A549 (cell line): ENCODE measurements around the gene SF3B3. TPM values are rescaled to one million over a fixed set of nuclear protein-coding genes. Genes with fewer than 3 reads are reported as not detected.

ENCODE experiments used
- ATAC-seq, 2 experiments: fragments of 200-7000 bp in 1 of 2; fragments of >200 bp in 1 of 2; cut with Nextera tagmentation in 1 of 2; cut with Tn5 transposase in 1 of 2; 3 replicates each; pipeline versions ENCODE4 v1.8.0 to v1.9.1; 2018 to 2020; ENCODE audit warnings: mild to moderate bottlenecking in 1 of 2, moderate library complexity in 1 of 2
- CTCF ChIA-PET: fragments of 300-600 bp; sonication (Branson Sonifier 250); formaldehyde crosslinking; extraction: SDS; loops from one replicate; lab custom pipeline; 2021; ENCODE audit warnings: antibody characterized with exemption, inconsistent platforms; lab: Yijun Ruan, JAX
- POLR2A ChIA-PET: fragments of 350-600 bp; formaldehyde crosslinking; extraction: SDS; loops from one replicate; lab custom pipeline; 2021; ENCODE audit warnings: antibody characterized with exemption, inconsistent platforms; lab: Yijun Ruan, JAX
- DNase-seq, 2 experiments: peaks; one replicate each; pipeline versions ENCODE4 v3.0.0 to v3.0.0-alpha.2; 2011 to 2016; ENCODE audit warnings: low read depth in 1 of 2, low spot score in 1 of 2
- FAIRE-seq: peaks from 2 replicates; lab custom pipeline; 2011; peaks lifted over from hg19 to GRCh38; lab: Jason Lieb, UNC
- H3K27ac ChIP-seq, 2 experiments: fragments of >200 bp; sonication (Bioruptor Twin); formaldehyde crosslinking; 3 replicates each; pipeline ENCODE4 v1.5.1; 2016 to 2017
- H3K4me1 ChIP-seq: fragments of >200 bp; sonication (Bioruptor Twin); formaldehyde crosslinking; 3 replicates; pipeline ENCODE4 v1.6.1; 2016
- H3K4me2 ChIP-seq: fragments of >200 bp; sonication (Bioruptor Twin); formaldehyde crosslinking; 3 replicates; pipeline ENCODE4 v1.6.1; 2016
- H3K4me3 ChIP-seq: fragments of >200 bp; sonication (Bioruptor Twin); formaldehyde crosslinking; 3 replicates; pipeline ENCODE4 v1.5.1; 2016
- H3K9me3 ChIP-seq: fragments of >200 bp; sonication (Bioruptor Twin); formaldehyde crosslinking; 3 replicates; pipeline ENCODE4 v1.6.1; 2016
- CBX2 ChIP-seq: fragments of 200-600 bp; sonication (generic); IDR thresholded peaks from 2 replicates; pipeline ENCODE4 v1.6.1; 2016; ENCODE audit warnings: low read depth, mild to moderate bottlenecking, borderline replicate concordance
- CBX8 ChIP-seq: fragments of 200-600 bp; sonication (generic); IDR thresholded peaks from 2 replicates; pipeline ENCODE4 v1.6.1; 2016
- CEBPB ChIP-seq, 2 experiments: fragments of >200 bp in 1 of 2; sonication (Bioruptor Twin) in 1 of 2; formaldehyde crosslinking in 1 of 2; IDR thresholded peaks; 2 replicates each; pipeline ENCODE4 v1.6.1; 2012 to 2016
- CHD4 ChIP-seq: fragments of 200-600 bp; sonication (generic); IDR thresholded peaks from 2 replicates; pipeline ENCODE4 v1.6.1; 2016; ENCODE audit warnings: antibody characterized with exemption, mild to moderate bottlenecking, borderline replicate concordance
- E2F6 ChIP-seq: IDR thresholded peaks from 2 replicates; pipeline ENCODE4 v1.6.1; 2012; ENCODE audit warnings: low read depth, borderline replicate concordance
- EHMT2 ChIP-seq: fragments of 200-600 bp; sonication (generic); IDR thresholded peaks from 2 replicates; pipeline ENCODE4 v1.6.1; 2016; ENCODE audit warnings: antibody characterized with exemption, low read depth, mild to moderate bottlenecking, moderate library complexity
- ELK1 ChIP-seq: fragments of 150-350 bp; IDR thresholded peaks from 2 replicates; pipeline ENCODE4 v1.6.1; 2014; ENCODE audit warnings: low read depth, mild to moderate bottlenecking, low read length
- EP300 ChIP-seq, 2 experiments: fragments of >200 bp; sonication (Bioruptor Twin); formaldehyde crosslinking; IDR thresholded peaks; 2 replicates in 1 of 2; 3 replicates in 1 of 2; pipeline ENCODE4 v1.6.1; 2016 to 2017
- FOSL2 ChIP-seq, 2 experiments: fragments of 450-650 bp in 1 of 2; fragments of >200 bp in 1 of 2; sonication (Bioruptor Twin) in 1 of 2; formaldehyde crosslinking; IDR thresholded peaks; 2 replicates each; pipeline versions ENCODE4 v1.5.0 to v1.6.1; 2016 to 2020; ENCODE audit warnings: mild to moderate bottlenecking in 1 of 2, moderate library complexity in 1 of 2
- HES2 ChIP-seq: fragments of >200 bp; sonication (Bioruptor Twin); formaldehyde crosslinking; IDR thresholded peaks from 2 replicates; pipeline ENCODE4 v1.6.1; 2016
- HEYL ChIP-seq: fragments of 250-450 bp; sonication (Bioruptor Pico); IDR thresholded peaks from 2 replicates; pipeline ENCODE4 v1.8.0; 2021; ENCODE audit warnings: mild to moderate bottlenecking, moderate library complexity
- HOXA7 ChIP-seq: fragments of 250-450 bp; sonication (Bioruptor Pico); IDR thresholded peaks from 2 replicates; pipeline ENCODE4 v1.5.0; 2020; ENCODE audit warnings: mild to moderate bottlenecking, moderate library complexity
- HOXB5 ChIP-seq: fragments of 250-450 bp; sonication (Bioruptor Pico); IDR thresholded peaks from 2 replicates; pipeline ENCODE4 v1.5.0; 2020; ENCODE audit warnings: mild to moderate bottlenecking, moderate library complexity
- KDM5A ChIP-seq: fragments of 200-600 bp; sonication (generic); IDR thresholded peaks from 2 replicates; pipeline ENCODE4 v1.6.1; 2016; ENCODE audit warnings: antibody characterized with exemption, mild to moderate bottlenecking
- MYC ChIP-seq: IDR thresholded peaks from 2 replicates; pipeline ENCODE4 v1.6.1; 2012; ENCODE audit warnings: mild to moderate bottlenecking, inconsistent platforms, low read length, improper control_type of control experiment, borderline replicate concordance
- NFE2L2 ChIP-seq: fragments of 150-350 bp; conservative IDR thresholded peaks from 2 replicates; pipeline ENCODE4 v1.6.1; 2014; ENCODE audit warnings: low read length
- NR3C1 ChIP-seq: fragments of >200 bp; sonication (Bioruptor Twin); formaldehyde crosslinking; IDR thresholded peaks from 3 replicates; pipeline ENCODE4 v1.6.1; 2017
- POLR2A ChIP-seq: IDR thresholded peaks from 2 replicates; pipeline ENCODE4 v1.6.1; 2012; ENCODE audit warnings: mild to moderate bottlenecking, low read length
- POLR2AphosphoS2 ChIP-seq: conservative IDR thresholded peaks from 2 replicates; pipeline ENCODE4 v1.6.1; 2012; ENCODE audit warnings: low read length, improper control_type of control experiment, inconsistent platforms
- RAD21 ChIP-seq, 2 experiments: fragments of >200 bp in 1 of 2; sonication (Bioruptor Twin) in 1 of 2; formaldehyde crosslinking in 1 of 2; IDR thresholded peaks in 1 of 2; conservative IDR thresholded peaks in 1 of 2; 2 replicates in 1 of 2; 3 replicates in 1 of 2; pipeline ENCODE4 v1.6.1; 2012 to 2018; ENCODE audit warnings: inconsistent platforms in 1 of 2
- RARB ChIP-seq: fragments of 250-450 bp; sonication (Bioruptor Pico); IDR thresholded peaks from 2 replicates; pipeline ENCODE4 v1.8.0; 2021; ENCODE audit warnings: mild to moderate bottlenecking, moderate library complexity
- SMC3 ChIP-seq: fragments of >200 bp; sonication (Bioruptor Twin); formaldehyde crosslinking; IDR thresholded peaks from 3 replicates; pipeline ENCODE4 v1.6.1; 2018; ENCODE audit warnings: inconsistent platforms
- SREBF2 ChIP-seq: fragments of 450-650 bp; IDR thresholded peaks from 2 replicates; pipeline ENCODE4 v1.6.1; 2014; ENCODE audit warnings: mild to moderate bottlenecking, moderate library complexity
- TFCP2L1 ChIP-seq: fragments of 250-450 bp; sonication (Bioruptor Pico); IDR thresholded peaks from 2 replicates; pipeline ENCODE4 v1.5.0; 2021; ENCODE audit warnings: mild to moderate bottlenecking
- ZC3H11A ChIP-seq: fragments of 450-650 bp; IDR thresholded peaks from 2 replicates; pipeline ENCODE4 v1.6.1; 2014; ENCODE audit warnings: antibody characterized with exemption, mild to moderate bottlenecking
- ZFP36 ChIP-seq: fragments of 450-650 bp; IDR thresholded peaks from 2 replicates; pipeline ENCODE4 v1.6.1; 2014; ENCODE audit warnings: borderline replicate concordance; ENCODE audit not compliant: partially characterized antibody
- ZSCAN20 ChIP-seq: fragments of 250-450 bp; sonication (Bioruptor Pico); IDR thresholded peaks from 2 replicates; pipeline ENCODE4 v1.8.0; 2022; ENCODE audit warnings: mild to moderate bottlenecking, moderate library complexity
- WGBS: methylation state at CpG from one replicate; pipeline ENCODE4 v1.1.6; 2017; ENCODE audit errors: missing lambda C conversion rate; 5-methylcytosine and 5-hydroxymethylcytosine counted together
- polyA plus RNA-seq, 4 experiments: library from polyadenylated mRNA; depleted of rRNA in 3 of 4; stranded (reverse); fragments of >200 nt; fragmentation: RNase III in 1 of 4; extraction: RNeasy Plus Mini Kit Qiagen cat#74134 plus additional on column Dnase treatment in 1 of 4; gene quantifications; 2 replicates in 3 of 4; 3 replicates in 1 of 4; pipeline ENCODE4 v1.2.3, GENCODE V29; 2011 to 2017
- TF ChIP-seq, protein P1 (sequence below): IDR thresholded peaks from 2 replicates; pipeline ENCODE4 v1.6.1; 2012

The SF3B3 gene
- polyA plus RNA-seq, 2 of the 4 experiments (the other 2 are of a cell fraction), result 111 to 155 TPM

GRCh38 chr16:70573451-70574121, 50.0 kb downstream of the SF3B3 start:
- 93% methylated on average over 5 of the region's 5 CpGs for WGBS
- H3K4me3 ChIP-seq, result no peak overlapping the region
- H3K27ac ChIP-seq, result no peak overlapping the region
- FAIRE-seq, result no peak
- POLR2A ChIA-PET, result interaction anchor here (0.7 kb wide), 1 partner anchor 35 kb away, joined by 3 read pairs; no protein-coding TSS in a partner anchor
- no peak overlapping the region for H3K4me2 ChIP-seq
- no peak for ATAC-seq
- CTCF ChIA-PET, result interaction anchor here (1.1 to 1.9 kb wide), 5 partner anchors 13 to 195 kb away, joined by 3 to 7 read pairs (median 5); no protein-coding TSS in a partner anchor
- DNase-seq, result no peak
- H3K9me3 ChIP-seq, result no peaks in the 10 kb centered on the region
- TF ChIP-seq POLR2A, result no peak
- TF ChIP-seq CEBPB (IDR thresholded peaks at IDR 0.05), result 0 out of 4 replicates have a peak, but pooled peaks of 1 of the 2 experiments have one; percentile 18
- H3K4me1 ChIP-seq, result peaks cover 12% of the 10 kb centered on the region; the same call in 1 of the 3 replicates

DNA sequence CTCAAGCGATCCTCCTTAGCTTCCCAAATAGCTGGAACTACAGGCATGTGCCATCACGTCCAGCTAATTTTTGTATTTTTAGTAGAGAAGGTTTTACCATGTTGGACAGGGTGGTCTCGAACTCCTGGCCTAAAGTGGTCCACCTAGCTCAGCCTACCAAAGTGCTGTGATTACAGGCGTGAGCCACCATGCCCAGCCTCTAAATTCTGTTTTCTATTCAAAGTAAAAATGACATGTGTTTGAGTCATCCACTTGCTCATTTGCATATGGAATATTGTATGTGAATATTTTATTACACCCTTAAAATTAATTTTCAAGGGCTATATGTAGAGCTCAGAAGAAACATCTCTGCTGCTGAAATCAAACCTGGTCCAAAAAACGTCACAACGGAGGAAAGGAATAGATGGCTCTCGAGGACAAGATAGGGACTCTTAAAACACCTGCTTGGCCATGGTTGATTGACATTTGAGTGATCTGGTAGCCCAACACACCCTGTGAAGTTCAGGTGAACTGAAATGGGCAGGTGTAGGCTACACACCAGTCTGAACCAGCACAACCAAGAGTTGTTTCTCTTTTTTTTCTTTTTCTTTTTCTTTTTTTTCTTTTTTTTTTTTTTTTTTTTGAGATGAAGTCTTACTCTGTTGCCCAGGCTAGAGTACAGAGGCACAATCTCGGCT, 51.1 kb downstream of the SF3B3 start:
- ChIA-PET CTCF (interaction anchor here (1.2 to 1.9 kb wide), 2 partner anchors 17 to 23 kb away, joined by 5 to 7 read pairs; no protein-coding TSS in a partner anchor), POLR2A (interaction anchor here (0.7 kb wide), 1 partner anchor 34 kb away, joined by 3 read pairs; no protein-coding TSS in a partner anchor)
- WGBS, result 93% methylated on average over 8 of the region's 8 CpGs
- H3K4me3 ChIP-seq, result no peak overlapping the region
- H3K4me2 ChIP-seq, result no peak overlapping the region
- peaks cover 12% of the 10 kb centered on the region; the same call in 1 of the 3 replicates for H3K4me1 ChIP-seq
- DNase-seq, result no peak
- FAIRE-seq, result no peak
- no peaks in the 10 kb centered on the region for H3K9me3 ChIP-seq
- TF ChIP-seq SMC3, result no peak
- TF ChIP-seq HOXB5 (CRISPR knock-in tag), result no peak
- TF ChIP-seq KDM5A, result no peak
- no peak for TF ChIP-seq NFE2L2
- TF ChIP-seq HES2, result no peak
- no peak for TF ChIP-seq ZFP36
- no peak for TF ChIP-seq CHD4
- no peak for TF ChIP-seq ELK1
- TF ChIP-seq EP300 (IDR thresholded peaks at IDR 0.05), result no peak
- no peak for TF ChIP-seq MYC
- TF ChIP-seq FOSL2 (IDR thresholded peaks at IDR 0.05), result no peak
- TF ChIP-seq FOSL2 (CRISPR knock-in tag; IDR thresholded peaks at IDR 0.05), result no peak
- no peak for TF ChIP-seq HEYL (CRISPR knock-in tag)
- no peak for TF ChIP-seq ZSCAN20
- TF ChIP-seq HOXA7 (CRISPR knock-in tag), result no peak
- no peak for TF ChIP-seq TFCP2L1 (CRISPR knock-in tag)
- TF ChIP-seq ZC3H11A, result no peak
- TF ChIP-seq EHMT2, result no peak
- H3K27ac ChIP-seq, result no peak overlapping the region
- ATAC-seq, result no peak

GRCh38 chr16:70575376-70575775, 51.8 kb downstream of the SF3B3 start:
- CTCF ChIA-PET, result no interaction called here
- FAIRE-seq (no peak), ATAC-seq (no peak), DNase-seq (no peak)
- Histone ChIP-seq H3K4me2 (no peak overlapping the region), H3K27ac (peak overlapping the region in 1 of 2 experiments; percentile 29; a peak in 1 of 6 replicates)
- TF ChIP-seq CHD4 (no peak), POLR2AphosphoS2 (no peak), HEYL (CRISPR knock-in tag) (no peak), RAD21 (conservative IDR thresholded peaks at IDR 0.05 in 1 of 2, IDR thresholded peaks at IDR 0.05 in 1 of 2) (no peak), NR3C1 (no peak), ELK1 (no peak), KDM5A (no peak), SREBF2 (no peak), RARB (no peak), E2F6 (no peak), ZC3H11A (no peak), CBX8 (no peak), SMC3 (no peak), CBX2 (no peak), CEBPB (IDR thresholded peaks at IDR 0.05) (no peak), HES2 (no peak)
- TF ChIP-seq, protein P1, sequence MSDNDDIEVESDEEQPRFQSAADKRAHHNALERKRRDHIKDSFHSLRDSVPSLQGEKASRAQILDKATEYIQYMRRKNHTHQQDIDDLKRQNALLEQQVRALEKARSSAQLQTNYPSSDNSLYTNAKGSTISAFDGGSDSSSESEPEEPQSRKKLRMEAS, result no peak
- TF ChIP-seq, all 56 proteins: peak for 0
- no peaks in the 10 kb centered on the region for H3K9me3 ChIP-seq
- POLR2A ChIA-PET, result interaction anchor here (0.7 kb wide), 1 partner anchor 1004 kb away, joined by 3 read pairs; no protein-coding TSS in a partner anchor
- peaks cover 12% of the 10 kb centered on the region; the same call in 1 of the 3 replicates for H3K4me1 ChIP-seq
- H3K4me3 ChIP-seq, result no peak overlapping the region
- 92% methylated on average over 7 of the region's 7 CpGs for WGBS
